ENCODE results near the gene TPRX2. TPM values are rescaled to one million over a fixed set of nuclear protein-coding genes. Genes with fewer than 3 reads are reported as not detected.
A peak's percentile ranks its signal among the peaks of the same experiment; 100 is the strongest.

Gene TPRX2
- total and polyA plus RNA-seq, 2 experiments from 2014 or later, result not detected

DNA sequence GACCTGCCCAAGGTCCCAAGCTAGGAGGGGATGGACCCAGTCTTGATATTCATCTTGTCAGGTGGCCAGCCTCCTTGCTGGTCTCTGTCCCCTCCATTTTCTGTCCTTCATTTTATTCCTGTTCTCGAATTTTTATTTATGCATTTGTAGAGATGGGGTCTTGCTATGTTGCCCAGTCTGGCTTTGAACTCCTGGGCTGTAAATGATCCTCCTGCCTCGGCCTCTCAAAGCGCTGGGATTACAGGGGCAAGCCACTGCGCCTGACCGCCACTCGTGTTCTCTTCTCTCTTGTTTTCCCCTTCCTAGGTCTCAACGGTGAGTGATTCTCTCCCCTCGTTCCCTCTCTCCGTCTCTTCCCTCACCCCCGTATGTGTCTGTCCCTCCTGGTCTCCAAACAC is 10.6 kb upstream of the TPRX2 start:
- H2AFZ ChIP-seq, result peak overlapping the region; percentile 79
- H3K27ac Mint-ChIP-seq, result peak overlapping the region; percentile 96

GRCh38 chr19:47848823-47849473 is 10.1 kb upstream of the TPRX2 start:
- H3K36me3 Mint-ChIP-seq (ENCODE audit: low read depth), result peaks cover 1% of the 10 kb centered on the region; the same call in 1 of the 3 replicates
- peak overlapping the region; percentile 96 for H3K27ac Mint-ChIP-seq
- H3K27me3 ChIP-seq (ENCODE audit: insufficient read depth), result no peaks in the 10 kb centered on the region
- peaks cover 18% of the 10 kb centered on the region for H3K4me1 ChIP-seq (ENCODE audit: insufficient read depth)
- H3K4me2 ChIP-seq, result peak overlapping the region; percentile 78
- H3K27ac ChIP-seq (ENCODE audit: low read depth), result peak overlapping the region; percentile 98
- DNase-seq (ENCODE audit: low spot score), result peak; percentile 93
- peak overlapping the region; percentile 64 for H3K4me3 Mint-ChIP-seq
- H3K4me1 Mint-ChIP-seq, result peaks cover 31% of the 10 kb centered on the region
- no peaks in the 10 kb centered on the region for H3K36me3 ChIP-seq (ENCODE audit: insufficient read depth)
- H3K9me3 Mint-ChIP-seq, result peaks cover 3% of the 10 kb centered on the region; the same call in 1 of the 3 replicates
- no peaks in the 10 kb centered on the region for H3K9me2 ChIP-seq (ENCODE audit: insufficient read depth)
- peak overlapping the region; percentile 53 for H3K4me3 ChIP-seq
- no peaks in the 10 kb centered on the region for H4K20me1 ChIP-seq (replicated peaks; ENCODE audit: insufficient read depth)
- no peaks in the 10 kb centered on the region for H3K79me2 ChIP-seq (replicated peaks; ENCODE audit: insufficient read depth)
- peaks cover 26% of the 10 kb centered on the region for H3K27me3 Mint-ChIP-seq (ENCODE audit: insufficient read depth, low read depth, poor library complexity)
- ATAC-seq, result peak; percentile 42
- H3F3A ChIP-seq (replicated peaks; ENCODE audit: low read depth), result peaks cover 9% of the 10 kb centered on the region; the same call in 1 of the 2 replicates
- H2AFZ ChIP-seq, result peak overlapping the region; percentile 79
- TF ChIP-seq ZNF331 (CRISPR knock-in tag; IDR thresholded peaks at IDR 0.05; ENCODE audit: low read depth), result no peak
- TF ChIP-seq POLR2AphosphoS5 (IDR thresholded peaks at IDR 0.05; ENCODE audit: low read depth), result no peak
- no peak for TF ChIP-seq EZH2 (IDR thresholded peaks at IDR 0.05; ENCODE audit: low read depth, unreplicated experiment)
- TF ChIP-seq CREB1 (CRISPR knock-in tag; IDR thresholded peaks at IDR 0.05; ENCODE audit: low read depth), result peak; percentile 2; the same call in 1 of the 2 replicates
- TF ChIP-seq, protein P1, sequence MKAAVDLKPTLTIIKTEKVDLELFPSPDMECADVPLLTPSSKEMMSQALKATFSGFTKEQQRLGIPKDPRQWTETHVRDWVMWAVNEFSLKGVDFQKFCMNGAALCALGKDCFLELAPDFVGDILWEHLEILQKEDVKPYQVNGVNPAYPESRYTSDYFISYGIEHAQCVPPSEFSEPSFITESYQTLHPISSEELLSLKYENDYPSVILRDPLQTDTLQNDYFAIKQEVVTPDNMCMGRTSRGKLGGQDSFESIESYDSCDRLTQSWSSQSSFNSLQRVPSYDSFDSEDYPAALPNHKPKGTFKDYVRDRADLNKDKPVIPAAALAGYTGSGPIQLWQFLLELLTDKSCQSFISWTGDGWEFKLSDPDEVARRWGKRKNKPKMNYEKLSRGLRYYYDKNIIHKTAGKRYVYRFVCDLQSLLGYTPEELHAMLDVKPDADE (IDR thresholded peaks at IDR 0.05), result no peak
- TF ChIP-seq JUNB (IDR thresholded peaks at IDR 0.05; ENCODE audit: unreplicated experiment), result no peak

More for the DNA sequence above, 10.6 kb upstream of the TPRX2 start:
- peak overlapping the region; percentile 78 for H3K4me2 ChIP-seq
- DNase-seq (ENCODE audit: low spot score) (no peak), ATAC-seq (no peak)
- peak overlapping the region; percentile 53 for H3K4me3 ChIP-seq
- peaks cover 3% of the 10 kb centered on the region; the same call in 1 of the 3 replicates for H3K36me3 Mint-ChIP-seq (ENCODE audit: low read depth)
- peak overlapping the region; percentile 98 for H3K27ac ChIP-seq (ENCODE audit: low read depth)
- TF ChIP-seq, protein P2, sequence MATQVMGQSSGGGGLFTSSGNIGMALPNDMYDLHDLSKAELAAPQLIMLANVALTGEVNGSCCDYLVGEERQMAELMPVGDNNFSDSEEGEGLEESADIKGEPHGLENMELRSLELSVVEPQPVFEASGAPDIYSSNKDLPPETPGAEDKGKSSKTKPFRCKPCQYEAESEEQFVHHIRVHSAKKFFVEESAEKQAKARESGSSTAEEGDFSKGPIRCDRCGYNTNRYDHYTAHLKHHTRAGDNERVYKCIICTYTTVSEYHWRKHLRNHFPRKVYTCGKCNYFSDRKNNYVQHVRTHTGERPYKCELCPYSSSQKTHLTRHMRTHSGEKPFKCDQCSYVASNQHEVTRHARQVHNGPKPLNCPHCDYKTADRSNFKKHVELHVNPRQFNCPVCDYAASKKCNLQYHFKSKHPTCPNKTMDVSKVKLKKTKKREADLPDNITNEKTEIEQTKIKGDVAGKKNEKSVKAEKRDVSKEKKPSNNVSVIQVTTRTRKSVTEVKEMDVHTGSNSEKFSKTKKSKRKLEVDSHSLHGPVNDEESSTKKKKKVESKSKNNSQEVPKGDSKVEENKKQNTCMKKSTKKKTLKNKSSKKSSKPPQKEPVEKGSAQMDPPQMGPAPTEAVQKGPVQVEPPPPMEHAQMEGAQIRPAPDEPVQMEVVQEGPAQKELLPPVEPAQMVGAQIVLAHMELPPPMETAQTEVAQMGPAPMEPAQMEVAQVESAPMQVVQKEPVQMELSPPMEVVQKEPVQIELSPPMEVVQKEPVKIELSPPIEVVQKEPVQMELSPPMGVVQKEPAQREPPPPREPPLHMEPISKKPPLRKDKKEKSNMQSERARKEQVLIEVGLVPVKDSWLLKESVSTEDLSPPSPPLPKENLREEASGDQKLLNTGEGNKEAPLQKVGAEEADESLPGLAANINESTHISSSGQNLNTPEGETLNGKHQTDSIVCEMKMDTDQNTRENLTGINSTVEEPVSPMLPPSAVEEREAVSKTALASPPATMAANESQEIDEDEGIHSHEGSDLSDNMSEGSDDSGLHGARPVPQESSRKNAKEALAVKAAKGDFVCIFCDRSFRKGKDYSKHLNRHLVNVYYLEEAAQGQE (IDR thresholded peaks at IDR 0.05; ENCODE audit: unreplicated experiment), result no peak
- TF ChIP-seq EZH2 (IDR thresholded peaks at IDR 0.05; ENCODE audit: low read depth, unreplicated experiment), result no peak
- TF ChIP-seq STAT1 (IDR thresholded peaks at IDR 0.05; ENCODE audit: unreplicated experiment), result no peak
- no peak for TF ChIP-seq ZNF331 (CRISPR knock-in tag; IDR thresholded peaks at IDR 0.05; ENCODE audit: low read depth)
- no peak for TF ChIP-seq POLR2AphosphoS5 (IDR thresholded peaks at IDR 0.05; ENCODE audit: low read depth)
- no peak for TF ChIP-seq JUNB (IDR thresholded peaks at IDR 0.05; ENCODE audit: unreplicated experiment)
- no peak for TF ChIP-seq EZH2phosphoT487 (IDR thresholded peaks at IDR 0.05; ENCODE audit: unreplicated experiment)
- TF ChIP-seq, protein P3, sequence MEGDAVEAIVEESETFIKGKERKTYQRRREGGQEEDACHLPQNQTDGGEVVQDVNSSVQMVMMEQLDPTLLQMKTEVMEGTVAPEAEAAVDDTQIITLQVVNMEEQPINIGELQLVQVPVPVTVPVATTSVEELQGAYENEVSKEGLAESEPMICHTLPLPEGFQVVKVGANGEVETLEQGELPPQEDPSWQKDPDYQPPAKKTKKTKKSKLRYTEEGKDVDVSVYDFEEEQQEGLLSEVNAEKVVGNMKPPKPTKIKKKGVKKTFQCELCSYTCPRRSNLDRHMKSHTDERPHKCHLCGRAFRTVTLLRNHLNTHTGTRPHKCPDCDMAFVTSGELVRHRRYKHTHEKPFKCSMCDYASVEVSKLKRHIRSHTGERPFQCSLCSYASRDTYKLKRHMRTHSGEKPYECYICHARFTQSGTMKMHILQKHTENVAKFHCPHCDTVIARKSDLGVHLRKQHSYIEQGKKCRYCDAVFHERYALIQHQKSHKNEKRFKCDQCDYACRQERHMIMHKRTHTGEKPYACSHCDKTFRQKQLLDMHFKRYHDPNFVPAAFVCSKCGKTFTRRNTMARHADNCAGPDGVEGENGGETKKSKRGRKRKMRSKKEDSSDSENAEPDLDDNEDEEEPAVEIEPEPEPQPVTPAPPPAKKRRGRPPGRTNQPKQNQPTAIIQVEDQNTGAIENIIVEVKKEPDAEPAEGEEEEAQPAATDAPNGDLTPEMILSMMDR (conservative IDR thresholded peaks at IDR 0.05; ENCODE audit: low read depth in 2 of 2), result no peak
- no peaks in the 10 kb centered on the region for H3K79me2 ChIP-seq (replicated peaks; ENCODE audit: insufficient read depth)
- H3K4me1 ChIP-seq (ENCODE audit: insufficient read depth), result peaks cover 20% of the 10 kb centered on the region
- H3K36me3 ChIP-seq (ENCODE audit: insufficient read depth), result no peaks in the 10 kb centered on the region
- peaks cover 24% of the 10 kb centered on the region for H3K27me3 Mint-ChIP-seq (ENCODE audit: insufficient read depth, low read depth, poor library complexity)
- H3K9me3 Mint-ChIP-seq, result peaks cover 3% of the 10 kb centered on the region; the same call in 1 of the 3 replicates
- H4K20me1 ChIP-seq (replicated peaks; ENCODE audit: insufficient read depth), result no peaks in the 10 kb centered on the region
- peaks cover 9% of the 10 kb centered on the region; the same call in 1 of the 2 replicates for H3F3A ChIP-seq (replicated peaks; ENCODE audit: low read depth)
- H3K27me3 ChIP-seq (ENCODE audit: insufficient read depth), result no peaks in the 10 kb centered on the region
- peaks cover 33% of the 10 kb centered on the region for H3K4me1 Mint-ChIP-seq
- H3K9me2 ChIP-seq (ENCODE audit: insufficient read depth), result no peaks in the 10 kb centered on the region
- H3K4me3 Mint-ChIP-seq, result peak overlapping the region; percentile 64

Data from GM23338 (cell line).